ENCODE measurements around the gene AMN1.
"Not testable (repeated sequence)": the region's sequence is repeated elsewhere in the genome, so short reads cannot be mapped to it uniquely, and the experiment has no call there.

AMN1 gene

GRCh38 chr12:31768046-31768445 is 39.2 kb upstream of the AMN1 start:
- Histone ChIP-seq H3K9me3 (no peaks in the 10 kb centered on the region), H3K27me3 (no peaks in the 10 kb centered on the region), H3K27ac (no peak overlapping the region), H3K36me3 (no peaks in the 10 kb centered on the region), H3K4me1 (no peaks in the 10 kb centered on the region), H3K4me3 (no peak overlapping the region)
- no peak for DNase-seq
- no peak for TF ChIP-seq CTCF (IDR thresholded peaks at IDR 0.05)
- intact Hi-C loops (cut with DNase I; ENCODE audit: low total_unique reads): no loop called here

GRCh38 chr12:31765931-31766330 is 37.1 kb upstream of the AMN1 start:
- no peaks in the 10 kb centered on the region for H3K36me3 ChIP-seq
- H3K4me3 ChIP-seq: no peak overlapping the region
- intact Hi-C loops (cut with DNase I; ENCODE audit: low total_unique reads): no loop called here
- no peak for DNase-seq
- no peaks in the 10 kb centered on the region for H3K27me3 ChIP-seq
- no peaks in the 10 kb centered on the region for H3K9me3 ChIP-seq
- no peak overlapping the region for H3K27ac ChIP-seq
- no peak for TF ChIP-seq CTCF (IDR thresholded peaks at IDR 0.05)
- H3K4me1 ChIP-seq: no peaks in the 10 kb centered on the region

GRCh38 chr12:31759632-31760459 is 31.0 kb upstream of the AMN1 start:
- Histone ChIP-seq H3K36me3 (no peaks in the 10 kb centered on the region), H3K27me3 (no peaks in the 10 kb centered on the region), H3K4me3 (no peak overlapping the region), H3K27ac (no peak overlapping the region), H3K9me3 (no peaks in the 10 kb centered on the region), H3K4me1 (no peaks in the 10 kb centered on the region)
- intact Hi-C loops (cut with DNase I; ENCODE audit: low total_unique reads): no loop called here
- no peak for DNase-seq
- no peak for TF ChIP-seq CTCF (IDR thresholded peaks at IDR 0.05)

- H3K4me1 ChIP-seq; H3K9me3 ChIP-seq; H3K27ac ChIP-seq; intact Hi-C loops (cut with DNase I; ENCODE audit: low total_unique reads); H3K27me3 ChIP-seq; H3K36me3 ChIP-seq; DNase-seq; H3K4me3 ChIP-seq: not testable (repeated sequence)
These were observed 29.5 kb upstream of the AMN1 start for GRCh38 chr12:31758297-31758696.

- no peak overlapping the region for H3K27ac ChIP-seq
- no peak for DNase-seq
These were observed 28.2 kb upstream of the AMN1 start for GRCh38 chr12:31756977-31757420.

More at GRCh38 chr12:31756977-31757420, 28.2 kb upstream of the AMN1 start:
- H3K4me1 ChIP-seq: no peaks in the 10 kb centered on the region
- no peak overlapping the region for H3K4me3 ChIP-seq
- no peaks in the 10 kb centered on the region for H3K9me3 ChIP-seq
- intact Hi-C loops (cut with DNase I; ENCODE audit: low total_unique reads): no loop called here
- TF ChIP-seq CTCF (IDR thresholded peaks at IDR 0.05): no peak
- H3K27me3 ChIP-seq: no peaks in the 10 kb centered on the region
- H3K36me3 ChIP-seq: no peaks in the 10 kb centered on the region

Measured in tibial artery (tissue), 4 donors.